ENCODE measurements around the gene BRINP3. TPM values are rescaled to one million over a fixed set of nuclear protein-coding genes. Genes with fewer than 3 reads are reported as not detected.

Gene BRINP3
- total and polyA plus RNA-seq, 2 experiments from 2014 or later, result not detected

DNA sequence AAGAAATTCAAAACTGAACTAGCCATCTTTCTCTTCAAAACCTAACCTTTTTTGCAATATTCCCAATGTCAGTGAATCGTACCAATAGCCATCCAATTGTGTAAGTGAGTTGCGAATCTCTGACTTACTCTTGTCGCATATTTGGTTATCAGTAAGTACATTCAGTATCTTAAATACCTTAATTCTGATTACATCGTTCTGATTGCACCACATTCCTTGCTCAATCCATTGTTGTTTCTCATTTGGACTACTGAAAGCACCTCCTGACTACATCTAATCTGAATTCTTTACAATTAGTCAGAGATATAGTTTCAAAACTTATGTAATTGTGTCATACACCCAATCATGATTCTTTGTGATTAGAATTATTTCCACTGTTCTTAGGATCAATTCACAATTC is 16.8 kb upstream of the BRINP3 start:
- no peak for DNase-seq (ENCODE audit: low spot score)
- Histone ChIP-seq H2AFZ (no peak overlapping the region), H3K9me2 (ENCODE audit: insufficient read depth) (no peaks in the 10 kb centered on the region), H3K4me1 (ENCODE audit: insufficient read depth) (no peaks in the 10 kb centered on the region), H3K27me3 (ENCODE audit: insufficient read depth) (no peaks in the 10 kb centered on the region), H3K4me2 (no peak overlapping the region), H3K27ac (ENCODE audit: low read depth) (no peak overlapping the region), H3F3A (replicated peaks; ENCODE audit: low read depth) (no peaks in the 10 kb centered on the region), H3K4me3 (no peak overlapping the region), H3K36me3 (ENCODE audit: insufficient read depth) (no peaks in the 10 kb centered on the region), H3K79me2 (replicated peaks; ENCODE audit: insufficient read depth) (no peaks in the 10 kb centered on the region), H4K20me1 (replicated peaks; ENCODE audit: insufficient read depth) (no peaks in the 10 kb centered on the region)
- no peak overlapping the region for H3K4me3 Mint-ChIP-seq
- H3K4me1 Mint-ChIP-seq, result no peaks in the 10 kb centered on the region
- no peak overlapping the region for H3K27ac Mint-ChIP-seq
- TF ChIP-seq, protein P1, sequence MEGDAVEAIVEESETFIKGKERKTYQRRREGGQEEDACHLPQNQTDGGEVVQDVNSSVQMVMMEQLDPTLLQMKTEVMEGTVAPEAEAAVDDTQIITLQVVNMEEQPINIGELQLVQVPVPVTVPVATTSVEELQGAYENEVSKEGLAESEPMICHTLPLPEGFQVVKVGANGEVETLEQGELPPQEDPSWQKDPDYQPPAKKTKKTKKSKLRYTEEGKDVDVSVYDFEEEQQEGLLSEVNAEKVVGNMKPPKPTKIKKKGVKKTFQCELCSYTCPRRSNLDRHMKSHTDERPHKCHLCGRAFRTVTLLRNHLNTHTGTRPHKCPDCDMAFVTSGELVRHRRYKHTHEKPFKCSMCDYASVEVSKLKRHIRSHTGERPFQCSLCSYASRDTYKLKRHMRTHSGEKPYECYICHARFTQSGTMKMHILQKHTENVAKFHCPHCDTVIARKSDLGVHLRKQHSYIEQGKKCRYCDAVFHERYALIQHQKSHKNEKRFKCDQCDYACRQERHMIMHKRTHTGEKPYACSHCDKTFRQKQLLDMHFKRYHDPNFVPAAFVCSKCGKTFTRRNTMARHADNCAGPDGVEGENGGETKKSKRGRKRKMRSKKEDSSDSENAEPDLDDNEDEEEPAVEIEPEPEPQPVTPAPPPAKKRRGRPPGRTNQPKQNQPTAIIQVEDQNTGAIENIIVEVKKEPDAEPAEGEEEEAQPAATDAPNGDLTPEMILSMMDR (conservative IDR thresholded peaks at IDR 0.05; ENCODE audit: low read depth in 2 of 2), result no peak
- TF ChIP-seq, protein P2, sequence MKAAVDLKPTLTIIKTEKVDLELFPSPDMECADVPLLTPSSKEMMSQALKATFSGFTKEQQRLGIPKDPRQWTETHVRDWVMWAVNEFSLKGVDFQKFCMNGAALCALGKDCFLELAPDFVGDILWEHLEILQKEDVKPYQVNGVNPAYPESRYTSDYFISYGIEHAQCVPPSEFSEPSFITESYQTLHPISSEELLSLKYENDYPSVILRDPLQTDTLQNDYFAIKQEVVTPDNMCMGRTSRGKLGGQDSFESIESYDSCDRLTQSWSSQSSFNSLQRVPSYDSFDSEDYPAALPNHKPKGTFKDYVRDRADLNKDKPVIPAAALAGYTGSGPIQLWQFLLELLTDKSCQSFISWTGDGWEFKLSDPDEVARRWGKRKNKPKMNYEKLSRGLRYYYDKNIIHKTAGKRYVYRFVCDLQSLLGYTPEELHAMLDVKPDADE (IDR thresholded peaks at IDR 0.05), result no peak
- TF ChIP-seq JUNB (IDR thresholded peaks at IDR 0.05; ENCODE audit: unreplicated experiment), result no peak
- TF ChIP-seq, protein P3, sequence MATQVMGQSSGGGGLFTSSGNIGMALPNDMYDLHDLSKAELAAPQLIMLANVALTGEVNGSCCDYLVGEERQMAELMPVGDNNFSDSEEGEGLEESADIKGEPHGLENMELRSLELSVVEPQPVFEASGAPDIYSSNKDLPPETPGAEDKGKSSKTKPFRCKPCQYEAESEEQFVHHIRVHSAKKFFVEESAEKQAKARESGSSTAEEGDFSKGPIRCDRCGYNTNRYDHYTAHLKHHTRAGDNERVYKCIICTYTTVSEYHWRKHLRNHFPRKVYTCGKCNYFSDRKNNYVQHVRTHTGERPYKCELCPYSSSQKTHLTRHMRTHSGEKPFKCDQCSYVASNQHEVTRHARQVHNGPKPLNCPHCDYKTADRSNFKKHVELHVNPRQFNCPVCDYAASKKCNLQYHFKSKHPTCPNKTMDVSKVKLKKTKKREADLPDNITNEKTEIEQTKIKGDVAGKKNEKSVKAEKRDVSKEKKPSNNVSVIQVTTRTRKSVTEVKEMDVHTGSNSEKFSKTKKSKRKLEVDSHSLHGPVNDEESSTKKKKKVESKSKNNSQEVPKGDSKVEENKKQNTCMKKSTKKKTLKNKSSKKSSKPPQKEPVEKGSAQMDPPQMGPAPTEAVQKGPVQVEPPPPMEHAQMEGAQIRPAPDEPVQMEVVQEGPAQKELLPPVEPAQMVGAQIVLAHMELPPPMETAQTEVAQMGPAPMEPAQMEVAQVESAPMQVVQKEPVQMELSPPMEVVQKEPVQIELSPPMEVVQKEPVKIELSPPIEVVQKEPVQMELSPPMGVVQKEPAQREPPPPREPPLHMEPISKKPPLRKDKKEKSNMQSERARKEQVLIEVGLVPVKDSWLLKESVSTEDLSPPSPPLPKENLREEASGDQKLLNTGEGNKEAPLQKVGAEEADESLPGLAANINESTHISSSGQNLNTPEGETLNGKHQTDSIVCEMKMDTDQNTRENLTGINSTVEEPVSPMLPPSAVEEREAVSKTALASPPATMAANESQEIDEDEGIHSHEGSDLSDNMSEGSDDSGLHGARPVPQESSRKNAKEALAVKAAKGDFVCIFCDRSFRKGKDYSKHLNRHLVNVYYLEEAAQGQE (IDR thresholded peaks at IDR 0.05; ENCODE audit: unreplicated experiment), result no peak
- no peak for TF ChIP-seq EZH2phosphoT487 (IDR thresholded peaks at IDR 0.05; ENCODE audit: unreplicated experiment)
- no peak for TF ChIP-seq ZNF331 (CRISPR knock-in tag; IDR thresholded peaks at IDR 0.05; ENCODE audit: low read depth)
- TF ChIP-seq STAT1 (IDR thresholded peaks at IDR 0.05; ENCODE audit: unreplicated experiment), result no peak
- no peak for TF ChIP-seq ZNF114 (CRISPR knock-in tag; IDR thresholded peaks at IDR 0.05)
- TF ChIP-seq, protein P4, sequence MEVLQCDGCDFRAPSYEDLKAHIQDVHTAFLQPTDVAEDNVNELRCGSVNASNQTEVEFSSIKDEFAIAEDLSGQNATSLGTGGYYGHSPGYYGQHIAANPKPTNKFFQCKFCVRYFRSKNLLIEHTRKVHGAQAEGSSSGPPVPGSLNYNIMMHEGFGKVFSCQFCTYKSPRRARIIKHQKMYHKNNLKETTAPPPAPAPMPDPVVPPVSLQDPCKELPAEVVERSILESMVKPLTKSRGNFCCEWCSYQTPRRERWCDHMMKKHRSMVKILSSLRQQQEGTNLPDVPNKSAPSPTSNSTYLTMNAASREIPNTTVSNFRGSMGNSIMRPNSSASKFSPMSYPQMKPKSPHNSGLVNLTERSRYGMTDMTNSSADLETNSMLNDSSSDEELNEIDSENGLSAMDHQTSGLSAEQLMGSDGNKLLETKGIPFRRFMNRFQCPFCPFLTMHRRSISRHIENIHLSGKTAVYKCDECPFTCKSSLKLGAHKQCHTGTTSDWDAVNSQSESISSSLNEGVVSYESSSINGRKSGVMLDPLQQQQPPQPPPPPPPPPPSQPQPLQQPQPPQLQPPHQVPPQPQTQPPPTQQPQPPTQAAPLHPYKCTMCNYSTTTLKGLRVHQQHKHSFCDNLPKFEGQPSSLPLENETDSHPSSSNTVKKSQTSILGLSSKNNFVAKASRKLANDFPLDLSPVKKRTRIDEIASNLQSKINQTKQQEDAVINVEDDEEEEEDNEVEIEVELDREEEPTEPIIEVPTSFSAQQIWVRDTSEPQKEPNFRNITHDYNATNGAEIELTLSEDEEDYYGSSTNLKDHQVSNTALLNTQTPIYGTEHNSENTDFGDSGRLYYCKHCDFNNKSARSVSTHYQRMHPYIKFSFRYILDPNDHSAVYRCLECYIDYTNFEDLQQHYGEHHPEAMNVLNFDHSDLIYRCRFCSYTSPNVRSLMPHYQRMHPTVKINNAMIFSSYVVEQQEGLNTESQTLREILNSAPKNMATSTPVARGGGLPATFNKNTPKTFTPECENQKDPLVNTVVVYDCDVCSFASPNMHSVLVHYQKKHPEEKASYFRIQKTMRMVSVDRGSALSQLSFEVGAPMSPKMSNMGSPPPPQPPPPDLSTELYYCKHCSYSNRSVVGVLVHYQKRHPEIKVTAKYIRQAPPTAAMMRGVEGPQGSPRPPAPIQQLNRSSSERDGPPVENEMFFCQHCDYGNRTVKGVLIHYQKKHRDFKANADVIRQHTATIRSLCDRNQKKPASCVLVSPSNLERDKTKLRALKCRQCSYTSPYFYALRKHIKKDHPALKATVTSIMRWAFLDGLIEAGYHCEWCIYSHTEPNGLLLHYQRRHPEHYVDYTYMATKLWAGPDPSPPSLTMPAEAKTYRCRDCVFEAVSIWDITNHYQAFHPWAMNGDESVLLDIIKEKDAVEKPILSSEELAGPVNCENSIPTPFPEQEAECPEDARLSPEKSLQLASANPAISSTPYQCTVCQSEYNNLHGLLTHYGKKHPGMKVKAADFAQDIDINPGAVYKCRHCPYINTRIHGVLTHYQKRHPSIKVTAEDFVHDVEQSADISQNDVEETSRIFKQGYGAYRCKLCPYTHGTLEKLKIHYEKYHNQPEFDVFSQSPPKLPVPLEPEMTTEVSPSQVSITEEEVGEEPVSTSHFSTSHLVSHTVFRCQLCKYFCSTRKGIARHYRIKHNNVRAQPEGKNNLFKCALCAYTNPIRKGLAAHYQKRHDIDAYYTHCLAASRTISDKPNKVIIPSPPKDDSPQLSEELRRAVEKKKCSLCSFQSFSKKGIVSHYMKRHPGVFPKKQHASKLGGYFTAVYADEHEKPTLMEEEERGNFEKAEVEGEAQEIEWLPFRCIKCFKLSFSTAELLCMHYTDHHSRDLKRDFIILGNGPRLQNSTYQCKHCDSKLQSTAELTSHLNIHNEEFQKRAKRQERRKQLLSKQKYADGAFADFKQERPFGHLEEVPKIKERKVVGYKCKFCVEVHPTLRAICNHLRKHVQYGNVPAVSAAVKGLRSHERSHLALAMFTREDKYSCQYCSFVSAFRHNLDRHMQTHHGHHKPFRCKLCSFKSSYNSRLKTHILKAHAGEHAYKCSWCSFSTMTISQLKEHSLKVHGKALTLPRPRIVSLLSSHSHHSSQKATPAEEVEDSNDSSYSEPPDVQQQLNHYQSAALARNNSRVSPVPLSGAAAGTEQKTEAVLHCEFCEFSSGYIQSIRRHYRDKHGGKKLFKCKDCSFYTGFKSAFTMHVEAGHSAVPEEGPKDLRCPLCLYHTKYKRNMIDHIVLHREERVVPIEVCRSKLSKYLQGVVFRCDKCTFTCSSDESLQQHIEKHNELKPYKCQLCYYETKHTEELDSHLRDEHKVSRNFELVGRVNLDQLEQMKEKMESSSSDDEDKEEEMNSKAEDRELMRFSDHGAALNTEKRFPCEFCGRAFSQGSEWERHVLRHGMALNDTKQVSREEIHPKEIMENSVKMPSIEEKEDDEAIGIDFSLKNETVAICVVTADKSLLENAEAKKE (CRISPR knock-in tag; IDR thresholded peaks at IDR 0.05), result no peak
- H3K36me3 Mint-ChIP-seq (ENCODE audit: low read depth), result no peaks in the 10 kb centered on the region
- no peak for ATAC-seq
- no peaks in the 10 kb centered on the region for H3K9me3 Mint-ChIP-seq
- H3K27me3 Mint-ChIP-seq (ENCODE audit: insufficient read depth, low read depth, poor library complexity), result no peaks in the 10 kb centered on the region
